Left renal pelvis (tissue), 4 donors: Measurements from ENCODE around the gene GLB1L3. TPM values are rescaled to one million over a fixed set of nuclear protein-coding genes. Genes with fewer than 3 reads are reported as not detected.
"Not testable (repeated sequence)": the region's sequence is repeated elsewhere in the genome, so short reads cannot be mapped to it uniquely, and the experiment has no call there.

ENCODE experiments used
- DNase-seq, 4 donors: peaks; one replicate each; pipeline ENCODE4 v3.0.0-alpha.2; 2013; ENCODE audit warnings: low read depth in 4 of 4, low spot score in 3 of 4
- polyA plus RNA-seq, 4 donors: library from polyadenylated mRNA; unstranded; fragments of 120-200 nt; gene quantifications; one replicate each; pipeline ENCODE4 v1.2.1, GENCODE V29; 2013; ENCODE audit not compliant: insufficient read length in 4 of 4

GLB1L3 gene
- polyA plus RNA-seq, 4 donors: 0.27 to 1.5 (median 1.2) TPM

- DNase-seq: no peak
These were observed 2.9 kb upstream of the GLB1L3 start for GRCh38 chr11:134273317-134273712.

- no peak for DNase-seq
These were observed 1.0 kb upstream of the GLB1L3 start for GRCh38 chr11:134275188-134275533.

- no peak for DNase-seq
These were observed 410 bp downstream of the GLB1L3 start for GRCh38 chr11:134276396-134277182.

GRCh38 chr11:134277183-134278001, 1.2 kb downstream of the GLB1L3 start:
- no peak for DNase-seq

GRCh38 chr11:134278356-134278755, 2.2 kb downstream of the GLB1L3 start:
- no peak for DNase-seq

- DNase-seq: not testable (repeated sequence)
These were observed 5.5 kb downstream of the GLB1L3 start for GRCh38 chr11:134281635-134282034.

- no peak for DNase-seq
These were observed 6.2 kb downstream of the GLB1L3 start for GRCh38 chr11:134282121-134283045.

GRCh38 chr11:134283461-134284230, 7.5 kb downstream of the GLB1L3 start:
- no peak for DNase-seq

- DNase-seq: not testable (repeated sequence)
These were observed 8.2 kb downstream of the GLB1L3 start for GRCh38 chr11:134284349-134284748.

- DNase-seq: no peak
These were observed 11.4 kb downstream of the GLB1L3 start for GRCh38 chr11:134287561-134287960.

GRCh38 chr11:134288486-134288885, 12.3 kb downstream of the GLB1L3 start:
- no peak for DNase-seq

- DNase-seq: no peak
These were observed 13.0 kb downstream of the GLB1L3 start for GRCh38 chr11:134289167-134289566.

- no peak for DNase-seq
These were observed 13.6 kb downstream of the GLB1L3 start for GRCh38 chr11:134289789-134290188.

GRCh38 chr11:134290646-134291045, 14.5 kb downstream of the GLB1L3 start:
- no peak for DNase-seq

- DNase-seq: no peak
These were observed 15.0 kb downstream of the GLB1L3 start for GRCh38 chr11:134291196-134291595.

GRCh38 chr11:134292661-134293060, 16.5 kb downstream of the GLB1L3 start:
- DNase-seq: no peak

- no peak for DNase-seq
These were observed 17.2 kb downstream of the GLB1L3 start for GRCh38 chr11:134293119-134294113.

GRCh38 chr11:134294664-134295063, 18.5 kb downstream of the GLB1L3 start:
- DNase-seq: no peak

GRCh38 chr11:134312223-134312622, 36.0 kb downstream of the GLB1L3 start:
- no peak for DNase-seq
